HUES48 (cell line): ENCODE measurements around the gene ZC3H12C.

ENCODE experiments used
- H3K27ac ChIP-seq: one replicate; pipeline ENCODE4 v1.7.0; 2013; ENCODE audit warnings: low read depth, low read length, inconsistent platforms
- H3K27me3 ChIP-seq: 2 replicates; pipeline ENCODE4 v1.6.1; 2013; ENCODE audit warnings: mild to moderate bottlenecking, low read length; ENCODE audit not compliant: control insufficient read depth, insufficient read depth
- H3K36me3 ChIP-seq: 2 replicates; pipeline ENCODE4 v1.6.1; 2013; ENCODE audit warnings: low read length; ENCODE audit not compliant: control insufficient read depth, insufficient read depth
- H3K4me1 ChIP-seq: 2 replicates; pipeline ENCODE4 v1.6.1; 2013; ENCODE audit warnings: mild to moderate bottlenecking, low read length; ENCODE audit not compliant: control insufficient read depth, insufficient read depth
- H3K4me3 ChIP-seq: 2 replicates; pipeline ENCODE4 v1.5.1; 2013; ENCODE audit warnings: mild to moderate bottlenecking, low read depth, low read length
- H3K9ac ChIP-seq: 2 replicates; pipeline ENCODE4 v1.6.1; 2013; ENCODE audit warnings: mild to moderate bottlenecking, low read depth, low read length, moderate library complexity
- H3K9me3 ChIP-seq: 2 replicates; pipeline ENCODE4 v1.6.1; 2013; ENCODE audit warnings: low read length; ENCODE audit not compliant: control insufficient read depth, insufficient read depth

Gene ZC3H12C

GRCh38 chr11:110100476-110101240, 7.5 kb downstream of the ZC3H12C start:
- H3K27ac ChIP-seq = no peak overlapping the region
- H3K27me3 ChIP-seq = no peaks in the 10 kb centered on the region
- no peaks in the 10 kb centered on the region for H3K36me3 ChIP-seq
- no peak overlapping the region for H3K9ac ChIP-seq
- H3K9me3 ChIP-seq = no peaks in the 10 kb centered on the region
- no peak overlapping the region for H3K4me3 ChIP-seq
- no peaks in the 10 kb centered on the region for H3K4me1 ChIP-seq

GRCh38 chr11:110106713-110107274, 13.6 kb downstream of the ZC3H12C start:
- Histone ChIP-seq H3K9me3 (peaks cover 8% of the 10 kb centered on the region), H3K9ac (no peak overlapping the region), H3K4me3 (no peak overlapping the region), H3K36me3 (peaks cover 2% of the 10 kb centered on the region; the same call in 1 of the 2 replicates), H3K27me3 (no peaks in the 10 kb centered on the region), H3K4me1 (no peaks in the 10 kb centered on the region), H3K27ac (no peak overlapping the region)

- H3K9me3 ChIP-seq = peaks cover 8% of the 10 kb centered on the region
- H3K4me1 ChIP-seq = peaks cover 8% of the 10 kb centered on the region; the same call in 1 of the 2 replicates
- no peak overlapping the region for H3K27ac ChIP-seq
- H3K9ac ChIP-seq = no peak overlapping the region
- peaks cover 2% of the 10 kb centered on the region; the same call in 1 of the 2 replicates for H3K36me3 ChIP-seq
- no peaks in the 10 kb centered on the region for H3K27me3 ChIP-seq
- H3K4me3 ChIP-seq = no peak overlapping the region
These were observed 17.7 kb downstream of the ZC3H12C start for GRCh38 chr11:110110854-110111253.

- Histone ChIP-seq H3K27ac (no peak overlapping the region), H3K27me3 (no peaks in the 10 kb centered on the region), H3K36me3 (no peaks in the 10 kb centered on the region), H3K9me3 (no peaks in the 10 kb centered on the region), H3K4me3 (no peak overlapping the region), H3K9ac (no peak overlapping the region), H3K4me1 (peaks cover 8% of the 10 kb centered on the region; the same call in 1 of the 2 replicates)
These were observed 19.3 kb downstream of the ZC3H12C start for GRCh38 chr11:110112457-110112856.

- H3K4me3 ChIP-seq = no peak overlapping the region
- H3K9ac ChIP-seq = no peak overlapping the region
- H3K4me1 ChIP-seq = peaks cover 8% of the 10 kb centered on the region; the same call in 1 of the 2 replicates
- H3K36me3 ChIP-seq = no peaks in the 10 kb centered on the region
- H3K27me3 ChIP-seq = no peaks in the 10 kb centered on the region
- no peaks in the 10 kb centered on the region for H3K9me3 ChIP-seq
- H3K27ac ChIP-seq = no peak overlapping the region
These were observed 20.3 kb downstream of the ZC3H12C start for GRCh38 chr11:110113505-110113904.

GRCh38 chr11:110113973-110114372, 20.8 kb downstream of the ZC3H12C start:
- Histone ChIP-seq H3K36me3 (no peaks in the 10 kb centered on the region), H3K9ac (no peak overlapping the region), H3K9me3 (no peaks in the 10 kb centered on the region), H3K27me3 (no peaks in the 10 kb centered on the region), H3K27ac (no peak overlapping the region), H3K4me1 (peaks cover 8% of the 10 kb centered on the region; the same call in 1 of the 2 replicates), H3K4me3 (no peak overlapping the region)

- no peaks in the 10 kb centered on the region for H3K9me3 ChIP-seq
- no peaks in the 10 kb centered on the region for H3K36me3 ChIP-seq
- H3K27ac ChIP-seq = no peak overlapping the region
- no peak overlapping the region for H3K4me3 ChIP-seq
- peaks cover 25% of the 10 kb centered on the region; the same call in 1 of the 2 replicates for H3K4me1 ChIP-seq
- H3K9ac ChIP-seq = no peak overlapping the region
- H3K27me3 ChIP-seq = no peaks in the 10 kb centered on the region
These were observed 26.1 kb downstream of the ZC3H12C start for GRCh38 chr11:110119317-110119716.

GRCh38 chr11:110121204-110121603, 28.0 kb downstream of the ZC3H12C start:
- no peaks in the 10 kb centered on the region for H3K36me3 ChIP-seq
- no peaks in the 10 kb centered on the region for H3K9me3 ChIP-seq
- no peak overlapping the region for H3K27ac ChIP-seq
- H3K4me3 ChIP-seq = no peak overlapping the region
- no peak overlapping the region for H3K9ac ChIP-seq
- H3K4me1 ChIP-seq = peaks cover 25% of the 10 kb centered on the region; the same call in 1 of the 2 replicates
- no peaks in the 10 kb centered on the region for H3K27me3 ChIP-seq

GRCh38 chr11:110123003-110123402, 29.8 kb downstream of the ZC3H12C start:
- no peak overlapping the region for H3K27ac ChIP-seq
- H3K36me3 ChIP-seq = no peaks in the 10 kb centered on the region
- H3K4me1 ChIP-seq = peaks cover 31% of the 10 kb centered on the region
- no peak overlapping the region for H3K9ac ChIP-seq
- no peak overlapping the region for H3K4me3 ChIP-seq
- H3K27me3 ChIP-seq = no peaks in the 10 kb centered on the region
- no peaks in the 10 kb centered on the region for H3K9me3 ChIP-seq

GRCh38 chr11:110124605-110125004, 31.4 kb downstream of the ZC3H12C start:
- no peak overlapping the region for H3K27ac ChIP-seq
- H3K9ac ChIP-seq = no peak overlapping the region
- no peaks in the 10 kb centered on the region for H3K36me3 ChIP-seq
- peaks cover 47% of the 10 kb centered on the region for H3K4me1 ChIP-seq
- H3K4me3 ChIP-seq = no peak overlapping the region
- no peaks in the 10 kb centered on the region for H3K9me3 ChIP-seq
- H3K27me3 ChIP-seq = no peaks in the 10 kb centered on the region

GRCh38 chr11:110125632-110126031, 32.4 kb downstream of the ZC3H12C start:
- H3K4me3 ChIP-seq = no peak overlapping the region
- peaks cover 50% of the 10 kb centered on the region for H3K4me1 ChIP-seq
- no peaks in the 10 kb centered on the region for H3K9me3 ChIP-seq
- H3K27me3 ChIP-seq = no peaks in the 10 kb centered on the region
- H3K9ac ChIP-seq = no peak overlapping the region
- no peaks in the 10 kb centered on the region for H3K36me3 ChIP-seq
- no peak overlapping the region for H3K27ac ChIP-seq
